RWPE1 (cell line): ENCODE data around the gene FFAR1.

ENCODE experiments used
- CTCF ChIA-PET: fragments of 350-600 bp; sonication (Branson Sonifier 250); formaldehyde crosslinking; extraction: SDS; loops from one replicate; lab custom pipeline; 2021; lab: Yijun Ruan, JAX
- POLR2A ChIA-PET: fragments of 400-600 bp; formaldehyde crosslinking; extraction: SDS; loops from one replicate; lab custom pipeline; 2020; ENCODE audit warnings: antibody characterized with exemption; ENCODE audit not compliant: low non-redundant PET; lab: Yijun Ruan, JAX
- DNase-seq: peaks from one replicate; pipeline ENCODE4 v3.0.0; 2012; ENCODE audit warnings: low spot score
- H3K27ac ChIP-seq: fragments of 450-650 bp; 2 replicates; pipeline ENCODE4 v1.5.1; 2017
- CTCF ChIP-seq: fragments of 450-650 bp; conservative IDR thresholded peaks from 2 replicates; pipeline ENCODE4 v1.5.1; 2017; ENCODE audit warnings: low read depth, mild to moderate bottlenecking

FFAR1 gene

GRCh38 chr19:35318679-35319448 lies 28.8 kb upstream of the FFAR1 start:
- CTCF ChIA-PET = interaction anchor here (0.5 to 0.6 kb wide), 4 partner anchors 25 to 351 kb away, joined by 3 to 4 read pairs (median 4); no protein-coding TSS in a partner anchor
- DNase-seq = peak; percentile 90
- peak overlapping the region; percentile 84 for H3K27ac ChIP-seq
- no peak for TF ChIP-seq CTCF
- POLR2A ChIA-PET = interaction anchor here (0.6 kb wide), 3 partner anchors 9 to 337 kb away, joined by 3 to 4 read pairs (median 3); no protein-coding TSS in a partner anchor

GRCh38 chr19:35320065-35320713 lies 27.5 kb upstream of the FFAR1 start:
- no peak for TF ChIP-seq CTCF
- POLR2A ChIA-PET = interaction anchor here (0.6 kb wide), 1 partner anchor 734 kb away, joined by 3 read pairs; the partner anchor contains the start of gene THAP8
- peak overlapping the region; percentile 84; the same call in 1 of the 2 replicates for H3K27ac ChIP-seq
- DNase-seq = no peak
- CTCF ChIA-PET = interaction anchor here (0.6 to 0.9 kb wide), 2 partner anchors 32 to 136 kb away, joined by 3 to 7 read pairs; no protein-coding TSS in a partner anchor

GRCh38 chr19:35321291-35321690 lies 26.4 kb upstream of the FFAR1 start:
- ChIA-PET POLR2A (no interaction called here), CTCF (no interaction called here)
- TF ChIP-seq CTCF = no peak
- no peak overlapping the region for H3K27ac ChIP-seq
- DNase-seq = no peak

GRCh38 chr19:35322014-35322413 lies 25.7 kb upstream of the FFAR1 start:
- no peak overlapping the region for H3K27ac ChIP-seq
- ChIA-PET CTCF (no interaction called here), POLR2A (no interaction called here)
- DNase-seq = no peak
- no peak for TF ChIP-seq CTCF

- ChIA-PET POLR2A (interaction anchor here (0.7 kb wide), 1 partner anchor 9 kb away, joined by 4 read pairs; no protein-coding TSS in a partner anchor), CTCF (interaction anchor here (0.7 kb wide), 1 partner anchor 20 kb away, joined by 3 read pairs; no protein-coding TSS in a partner anchor)
- DNase-seq = no peak
- no peak for TF ChIP-seq CTCF
- no peak overlapping the region for H3K27ac ChIP-seq
Observed at GRCh38 chr19:35327642-35328041, 20.1 kb upstream of the FFAR1 start.

- TF ChIP-seq CTCF = no peak
- H3K27ac ChIP-seq = no peak within 1 kb of the TSS
- ChIA-PET CTCF (no interaction called here), POLR2A (no interaction called here)
- DNase-seq = no peak
Observed at GRCh38 chr19:35328851-35329285, 18.8 kb upstream of the FFAR1 start, which contains the start of gene CD22. CD22 (plus strand) TSS chr19:35329187; CDS start chr19:35332041, 2,854 bp downstream.
